Upper lobe of left lung (tissue), 4 donors: Measurements from ENCODE around the gene LMOD1.
"Not testable (repeated sequence)": the region's sequence is repeated elsewhere in the genome, so short reads cannot be mapped to it uniquely, and the experiment has no call there.

ENCODE experiments used
- EP300 ChIP-seq, 4 donors: sonication (generic); formaldehyde crosslinking; IDR thresholded peaks; one replicate each; pipeline ENCODE4 v1.5.1; 2017; ENCODE audit warnings: antibody characterized with exemption in 4 of 4, control low read depth in 2 of 4
- POLR2A ChIP-seq, 4 donors: fragments of 450-650 bp; IDR thresholded peaks; one replicate each; pipeline ENCODE4 v1.5.1; 2016 to 2017; ENCODE audit warnings: antibody characterized with exemption in 4 of 4, mild to moderate bottlenecking in 2 of 4
- POLR2AphosphoS5 ChIP-seq, 2 donors: sonication (generic); formaldehyde crosslinking; IDR thresholded peaks; one replicate each; pipeline ENCODE4 v1.5.1; 2017; ENCODE audit warnings: antibody characterized with exemption in 2 of 2
- TF ChIP-seq, protein P1 (sequence below), 6 experiments: fragments of 450-650 bp in 4 of 6; fragments of 200-600 bp in 2 of 6; sonication (generic) in 2 of 6; IDR thresholded peaks; one replicate each; pipeline ENCODE4 v1.5.1; 2016 to 2019; ENCODE audit warnings: antibody characterized with exemption in 6 of 6

DNA sequence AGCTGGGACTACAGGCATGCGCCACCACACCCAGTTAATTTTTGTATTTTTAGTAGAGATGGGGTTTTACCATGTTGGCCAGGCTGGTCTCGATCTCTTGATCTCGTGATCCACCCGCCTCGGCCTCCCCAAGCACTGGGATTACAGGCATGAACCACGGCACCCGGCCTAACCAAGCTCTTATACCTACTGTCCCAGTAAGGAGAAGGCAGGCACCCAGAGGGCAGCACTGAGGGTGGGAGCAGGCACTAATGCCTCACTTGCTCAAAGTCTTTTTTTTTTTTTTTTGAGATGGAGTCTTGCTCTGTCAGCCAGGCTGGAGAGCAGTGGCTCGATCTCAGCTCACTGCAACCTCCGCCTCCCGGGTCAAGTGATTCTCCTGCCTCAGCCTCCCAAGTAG, 6.0 kb downstream of the LMOD1 start:
- TF ChIP-seq, protein P1, sequence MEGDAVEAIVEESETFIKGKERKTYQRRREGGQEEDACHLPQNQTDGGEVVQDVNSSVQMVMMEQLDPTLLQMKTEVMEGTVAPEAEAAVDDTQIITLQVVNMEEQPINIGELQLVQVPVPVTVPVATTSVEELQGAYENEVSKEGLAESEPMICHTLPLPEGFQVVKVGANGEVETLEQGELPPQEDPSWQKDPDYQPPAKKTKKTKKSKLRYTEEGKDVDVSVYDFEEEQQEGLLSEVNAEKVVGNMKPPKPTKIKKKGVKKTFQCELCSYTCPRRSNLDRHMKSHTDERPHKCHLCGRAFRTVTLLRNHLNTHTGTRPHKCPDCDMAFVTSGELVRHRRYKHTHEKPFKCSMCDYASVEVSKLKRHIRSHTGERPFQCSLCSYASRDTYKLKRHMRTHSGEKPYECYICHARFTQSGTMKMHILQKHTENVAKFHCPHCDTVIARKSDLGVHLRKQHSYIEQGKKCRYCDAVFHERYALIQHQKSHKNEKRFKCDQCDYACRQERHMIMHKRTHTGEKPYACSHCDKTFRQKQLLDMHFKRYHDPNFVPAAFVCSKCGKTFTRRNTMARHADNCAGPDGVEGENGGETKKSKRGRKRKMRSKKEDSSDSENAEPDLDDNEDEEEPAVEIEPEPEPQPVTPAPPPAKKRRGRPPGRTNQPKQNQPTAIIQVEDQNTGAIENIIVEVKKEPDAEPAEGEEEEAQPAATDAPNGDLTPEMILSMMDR (IDR thresholded peaks at IDR 0.05) = not testable (repeated sequence)
- not testable (repeated sequence) for TF ChIP-seq POLR2AphosphoS5, POLR2A, EP300 (IDR thresholded peaks at IDR 0.05)
